Upper lobe of left lung (tissue), 6 donors: Measurements from ENCODE around the gene STX8. TPM values are rescaled to one million over a fixed set of nuclear protein-coding genes. Genes with fewer than 3 reads are reported as not detected.

Experiments used
- ATAC-seq, 2 donors: fragments of 200-7000 bp; cut with Tn5 transposase; one replicate each; pipeline ENCODE4 v1.9.1; 2022; ENCODE audit warnings: mild to moderate bottlenecking in 2 of 2, moderate library complexity in 2 of 2; ENCODE audit not compliant: low FRiP score in 2 of 2
- DNase-seq, 2 donors: peaks; one replicate each; pipeline ENCODE4 v3.0.0-alpha.2; 2019 to 2020
- H3K27ac ChIP-seq, 4 donors: fragments of 200-600 bp; sonication (generic); one replicate each; pipeline ENCODE4 v1.5.1; 2016 to 2019
- H3K27me3 ChIP-seq, 4 donors: fragments of 200-600 bp; sonication (generic); one replicate each; pipeline ENCODE4 v1.5.1; 2017 to 2019
- H3K36me3 ChIP-seq, 4 donors: fragments of 200-600 bp; sonication (generic); one replicate each; pipeline ENCODE4 v1.5.1; 2016 to 2019
- H3K4me1 ChIP-seq, 4 donors: fragments of 200-600 bp; sonication (generic); one replicate each; pipeline ENCODE4 v1.5.1; 2018 to 2019
- H3K4me3 ChIP-seq, 4 donors: fragments of 200-600 bp; sonication (generic); one replicate each; pipeline ENCODE4 v1.5.1; 2017 to 2019; ENCODE audit warnings: mild to moderate bottlenecking in 2 of 4, moderate library complexity in 1 of 4
- H3K9me3 ChIP-seq, 4 donors: fragments of 200-600 bp; sonication (generic); one replicate each; pipeline ENCODE4 v1.5.1; 2018 to 2019
- EP300 ChIP-seq, 4 donors: sonication (generic); formaldehyde crosslinking; IDR thresholded peaks; one replicate each; pipeline ENCODE4 v1.5.1; 2017; ENCODE audit warnings: antibody characterized with exemption in 4 of 4, control low read depth in 2 of 4
- POLR2A ChIP-seq, 4 donors: fragments of 450-650 bp; IDR thresholded peaks; one replicate each; pipeline ENCODE4 v1.5.1; 2016 to 2017; ENCODE audit warnings: antibody characterized with exemption in 4 of 4, mild to moderate bottlenecking in 2 of 4
- POLR2AphosphoS5 ChIP-seq, 2 donors: sonication (generic); formaldehyde crosslinking; IDR thresholded peaks; one replicate each; pipeline ENCODE4 v1.5.1; 2017; ENCODE audit warnings: antibody characterized with exemption in 2 of 2
- WGBS, 2 donors: methylation state at CpG; one replicate each; pipeline ENCODE4 v1.1.5; 2017 to 2018; 5-methylcytosine and 5-hydroxymethylcytosine counted together
- total RNA-seq, 6 donors: library from RNA; depleted of rRNA in 4 of 6; stranded (reverse); fragments of >200 nt in 4 of 6; gene quantifications; one replicate each; pipeline versions ENCODE4 v1.1.0 to v1.2.1, GENCODE V29; 2016 to 2021
- TF ChIP-seq, protein P1 (sequence below), 6 experiments: fragments of 450-650 bp in 4 of 6; fragments of 200-600 bp in 2 of 6; sonication (generic) in 2 of 6; IDR thresholded peaks; one replicate each; pipeline ENCODE4 v1.5.1; 2016 to 2019; ENCODE audit warnings: antibody characterized with exemption in 6 of 6
- donor health status: DM: no; HTN: no; CAD: no; lungs with moderate emphysema.
- donor health status: DM: no; HTN: yes; CAD: no; lungs with severe emphysema.

The STX8 gene
- total RNA-seq, 6 donors from 2014 or later: 39.2 to 138 (median 52.3) TPM

DNA sequence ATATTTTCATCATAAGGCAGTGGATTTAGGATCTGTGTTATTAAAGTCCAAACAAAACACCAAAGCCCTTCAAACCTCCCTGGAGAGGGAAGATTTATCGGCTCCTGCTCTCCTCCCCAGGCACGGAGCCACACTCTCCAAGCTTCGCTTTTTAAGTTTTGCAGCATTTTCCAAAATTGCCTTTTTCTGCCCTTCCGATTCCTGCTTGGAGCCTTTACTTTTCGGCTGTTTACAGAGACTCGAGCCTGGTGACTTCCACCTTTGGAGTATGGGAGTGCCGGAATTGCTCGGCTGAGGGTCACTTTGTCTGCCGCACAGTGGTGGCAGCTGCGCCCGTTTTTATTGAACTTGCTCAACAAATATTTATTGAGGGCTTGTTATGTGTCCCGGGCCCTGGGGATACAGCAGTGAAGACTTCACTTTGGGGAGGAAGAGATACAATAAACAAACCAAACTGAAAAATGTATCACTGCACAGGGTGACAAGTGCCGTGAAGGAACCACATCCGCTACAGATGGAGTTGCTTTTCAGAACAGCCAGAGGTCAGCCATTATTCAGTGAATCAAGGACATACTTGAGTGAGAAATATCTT, 368.8 kb downstream of the STX8 start:
- no peak overlapping the region for H3K4me3 ChIP-seq
- no peak for ATAC-seq
- no peaks in the 10 kb centered on the region for H3K9me3 ChIP-seq

DNA sequence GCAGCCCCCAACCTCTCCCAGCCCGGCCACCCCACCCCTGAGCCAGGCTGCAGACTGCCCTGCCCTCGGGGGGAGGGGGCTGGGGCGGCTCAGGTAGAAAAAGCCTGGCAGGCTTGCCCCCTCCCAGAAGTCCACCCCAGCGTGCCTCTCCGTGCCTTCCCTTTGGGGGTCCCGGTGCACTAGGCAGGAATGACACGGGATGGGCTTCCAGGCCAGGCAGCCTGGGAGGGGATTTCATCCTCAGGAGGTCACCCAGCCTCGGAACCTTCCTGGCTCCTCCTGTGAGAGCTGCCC, 369.3 kb downstream of the STX8 start:
- DNase-seq: peak in 1 of 2 donors; percentile 54
- Histone ChIP-seq H3K27me3 (no peaks in the 10 kb centered on the region), H3K4me3 (no peak overlapping the region), H3K4me1 (peaks cover 6 to 12% (median 10%) of the 10 kb centered on the region in 4 donors), H3K9me3 (no peaks in the 10 kb centered on the region), H3K36me3 (no peaks in the 10 kb centered on the region), H3K27ac (no peak overlapping the region)
- 54 to 64% methylated on average over 5 to 8 of the region's 8 CpGs for WGBS, 2 donors
- no peak for TF ChIP-seq POLR2A (IDR thresholded peaks at IDR 0.05)
- TF ChIP-seq POLR2AphosphoS5 (IDR thresholded peaks at IDR 0.05): no peak
- TF ChIP-seq, protein P1, sequence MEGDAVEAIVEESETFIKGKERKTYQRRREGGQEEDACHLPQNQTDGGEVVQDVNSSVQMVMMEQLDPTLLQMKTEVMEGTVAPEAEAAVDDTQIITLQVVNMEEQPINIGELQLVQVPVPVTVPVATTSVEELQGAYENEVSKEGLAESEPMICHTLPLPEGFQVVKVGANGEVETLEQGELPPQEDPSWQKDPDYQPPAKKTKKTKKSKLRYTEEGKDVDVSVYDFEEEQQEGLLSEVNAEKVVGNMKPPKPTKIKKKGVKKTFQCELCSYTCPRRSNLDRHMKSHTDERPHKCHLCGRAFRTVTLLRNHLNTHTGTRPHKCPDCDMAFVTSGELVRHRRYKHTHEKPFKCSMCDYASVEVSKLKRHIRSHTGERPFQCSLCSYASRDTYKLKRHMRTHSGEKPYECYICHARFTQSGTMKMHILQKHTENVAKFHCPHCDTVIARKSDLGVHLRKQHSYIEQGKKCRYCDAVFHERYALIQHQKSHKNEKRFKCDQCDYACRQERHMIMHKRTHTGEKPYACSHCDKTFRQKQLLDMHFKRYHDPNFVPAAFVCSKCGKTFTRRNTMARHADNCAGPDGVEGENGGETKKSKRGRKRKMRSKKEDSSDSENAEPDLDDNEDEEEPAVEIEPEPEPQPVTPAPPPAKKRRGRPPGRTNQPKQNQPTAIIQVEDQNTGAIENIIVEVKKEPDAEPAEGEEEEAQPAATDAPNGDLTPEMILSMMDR (IDR thresholded peaks at IDR 0.05): no peak
- TF ChIP-seq EP300 (IDR thresholded peaks at IDR 0.05): no peak
- ATAC-seq: peak in 1 of 2 donors; percentile 17

More for the DNA sequence above, 368.8 kb downstream of the STX8 start:
- no peak for TF ChIP-seq POLR2AphosphoS5 (IDR thresholded peaks at IDR 0.05)
- TF ChIP-seq, protein P1 (IDR thresholded peaks at IDR 0.05): no peak
- 37 to 39% methylated on average over 14 of the region's 14 CpGs for WGBS, 2 donors
- Histone ChIP-seq H3K36me3 (no peaks in the 10 kb centered on the region), H3K27me3 (no peaks in the 10 kb centered on the region), H3K4me1 (peaks cover 6 to 12% (median 10%) of the 10 kb centered on the region in 4 donors), H3K27ac (no peak overlapping the region)
- DNase-seq: no peak

DNA sequence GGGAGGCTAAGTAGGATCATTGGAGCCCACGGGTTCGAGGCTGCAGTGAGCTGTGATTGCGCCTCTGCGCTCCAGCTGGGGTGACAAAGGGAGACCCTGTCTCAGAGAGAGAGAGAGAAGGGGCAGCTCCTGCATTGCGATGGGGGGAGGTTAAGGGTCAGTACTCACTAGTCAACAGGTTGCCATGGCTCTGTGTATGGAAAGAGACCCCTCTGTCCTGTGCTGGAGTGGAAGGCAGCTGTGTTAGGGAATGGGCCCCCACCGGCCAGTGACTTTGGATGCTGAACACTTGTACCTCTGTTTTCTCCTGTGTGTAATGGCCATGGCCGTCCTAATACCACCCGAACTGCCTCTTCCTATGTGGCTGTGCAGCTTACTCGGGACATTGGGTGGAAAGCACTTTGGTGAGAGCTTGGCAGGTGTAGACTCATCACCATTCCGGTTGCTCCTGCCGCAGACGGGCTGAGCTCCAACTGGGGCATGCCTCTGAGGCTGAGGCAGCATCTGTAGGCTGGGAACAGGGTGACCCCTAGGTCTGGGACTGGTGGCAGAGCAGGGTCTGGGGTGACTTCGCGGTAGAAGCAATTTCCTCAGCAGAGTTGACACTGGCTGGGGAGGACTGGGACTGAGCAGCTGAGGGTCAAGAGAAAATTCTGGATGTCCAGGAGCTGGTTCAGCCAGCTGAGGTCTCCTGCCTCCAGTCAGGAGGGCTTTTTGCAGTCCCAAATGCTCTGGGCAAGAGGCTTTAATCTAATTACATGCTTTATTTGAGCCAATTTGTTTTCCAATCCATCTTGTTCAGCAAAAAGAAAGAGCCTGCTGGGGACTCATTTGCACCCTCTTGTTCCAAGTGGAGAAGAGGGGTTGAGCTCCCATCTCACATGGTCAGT, 369.9 kb downstream of the STX8 start:
- no peaks in the 10 kb centered on the region for H3K27me3 ChIP-seq
- H3K9me3 ChIP-seq: no peaks in the 10 kb centered on the region
- H3K4me1 ChIP-seq: peaks cover 6 to 12% (median 10%) of the 10 kb centered on the region in 4 donors
- H3K27ac ChIP-seq: no peak overlapping the region
- 83 to 85% methylated on average over 8 to 14 of the region's 14 CpGs for WGBS, 2 donors
- ATAC-seq (no peak), DNase-seq (no peak)
- no peaks in the 10 kb centered on the region for H3K36me3 ChIP-seq
- H3K4me3 ChIP-seq: no peak overlapping the region
- no peak for TF ChIP-seq POLR2AphosphoS5 (IDR thresholded peaks at IDR 0.05)

DNA sequence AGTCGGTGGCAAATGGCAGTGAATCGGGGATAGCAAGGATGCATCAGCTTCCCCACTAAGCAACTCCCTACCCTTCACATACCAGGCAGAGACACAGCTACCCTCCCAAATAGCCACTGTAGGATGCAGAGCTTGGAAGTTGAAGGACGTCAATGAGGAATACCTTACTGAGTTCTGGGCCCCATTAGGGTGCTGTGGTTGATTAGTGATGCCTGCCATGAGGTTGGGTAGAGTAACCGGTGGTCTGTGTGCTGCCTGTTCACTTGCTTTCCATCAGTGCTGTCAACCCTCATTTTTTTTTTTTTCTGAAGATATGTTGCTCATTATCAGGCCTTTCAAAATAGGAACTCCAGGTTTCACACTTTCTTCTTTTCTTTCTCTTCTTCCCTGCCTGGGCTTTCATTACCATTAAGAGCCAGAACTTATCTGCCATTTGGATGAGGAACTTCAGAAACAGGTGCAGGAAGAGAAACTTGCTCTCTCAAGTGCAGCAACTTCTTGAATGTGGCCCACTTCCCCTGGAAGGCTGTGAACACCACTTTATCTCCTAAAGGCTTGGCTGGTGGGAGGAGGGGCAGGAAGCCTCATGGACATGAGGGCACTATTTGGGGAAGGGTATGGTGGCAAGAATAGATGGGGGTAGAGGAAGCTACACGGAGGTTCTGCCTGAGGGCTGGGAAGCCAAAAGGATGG, 370.8 kb downstream of the STX8 start:
- TF ChIP-seq EP300 (IDR thresholded peaks at IDR 0.05): no peak
- DNase-seq (no peak), ATAC-seq (no peak)
- 41 to 74% methylated on average over 2 to 5 of the region's 5 CpGs for WGBS, 2 donors
- H3K27me3 ChIP-seq: no peaks in the 10 kb centered on the region
- no peaks in the 10 kb centered on the region for H3K36me3 ChIP-seq
- H3K4me3 ChIP-seq: no peak overlapping the region
- H3K27ac ChIP-seq: no peak overlapping the region
- H3K4me1 ChIP-seq: peaks cover 6 to 12% (median 10%) of the 10 kb centered on the region in 4 donors
- H3K9me3 ChIP-seq: no peaks in the 10 kb centered on the region

DNA sequence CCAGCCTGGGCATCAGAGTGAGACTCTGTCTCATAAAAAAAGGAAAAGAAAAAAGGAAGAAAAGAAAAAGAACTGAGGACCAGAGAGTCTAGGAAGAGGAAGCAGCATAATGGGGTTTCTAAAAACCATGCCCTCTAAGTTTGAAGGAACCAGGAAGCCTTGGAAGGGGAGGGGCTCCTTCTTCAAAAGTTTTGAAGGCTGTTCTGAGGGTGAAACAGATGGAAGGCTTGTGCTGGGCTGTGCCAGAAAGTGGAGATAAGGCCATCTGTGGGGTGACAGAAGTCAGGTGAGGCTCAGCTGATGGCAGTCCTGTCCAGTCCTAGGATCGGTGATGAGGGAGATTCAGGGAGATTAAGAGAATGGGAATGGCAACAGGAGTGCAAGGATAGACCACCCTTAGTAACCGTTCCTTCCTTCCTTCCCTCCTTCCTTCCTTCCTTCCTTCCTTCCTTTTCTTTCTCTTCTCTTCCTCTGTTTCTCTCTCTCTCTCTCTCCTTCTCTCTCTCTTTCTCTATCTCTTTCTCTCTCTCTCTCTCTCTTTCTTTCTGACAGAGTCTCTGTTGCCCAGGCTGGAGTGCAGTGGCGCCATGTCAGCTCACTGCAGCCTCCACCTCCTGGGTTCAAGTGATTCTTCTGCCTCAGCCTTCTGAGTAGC, 371.7 kb downstream of the STX8 start:
- 65 to 70% methylated on average over 3 of the region's 3 CpGs for WGBS, 2 donors
- no peaks in the 10 kb centered on the region for H3K27me3 ChIP-seq
- H3K4me1 ChIP-seq: peaks cover 6 to 12% (median 10%) of the 10 kb centered on the region in 4 donors
- no peak overlapping the region for H3K27ac ChIP-seq
- no peak overlapping the region for H3K4me3 ChIP-seq
- no peaks in the 10 kb centered on the region for H3K9me3 ChIP-seq
- no peak for ATAC-seq
- no peaks in the 10 kb centered on the region for H3K36me3 ChIP-seq
- no peak for TF ChIP-seq POLR2A (IDR thresholded peaks at IDR 0.05)
- TF ChIP-seq POLR2AphosphoS5 (IDR thresholded peaks at IDR 0.05): no peak
- TF ChIP-seq, protein P1 (IDR thresholded peaks at IDR 0.05): no peak
- TF ChIP-seq EP300 (IDR thresholded peaks at IDR 0.05): no peak
- DNase-seq: no peak
